ENCODE results near the gene TAS2R41. TPM values are rescaled to one million over a fixed set of nuclear protein-coding genes. Genes with fewer than 3 reads are reported as not detected.
A peak's percentile ranks its signal among the peaks of the same experiment; 100 is the strongest.
"Not testable (repeated sequence)": the region's sequence is repeated elsewhere in the genome, so short reads cannot be mapped to it uniquely, and the experiment has no call there.

The TAS2R41 gene
- total RNA-seq, 4 donors from 2014 or later: not detected

GRCh38 chr7:143480501-143480900, 2.8 kb downstream of the TAS2R41 start:
- Histone ChIP-seq H3K36me3 (no peaks in the 10 kb centered on the region), H3K4me3 (no peak overlapping the region), H3K4me1 (no peaks in the 10 kb centered on the region), H3K9me3 (no peaks in the 10 kb centered on the region), H3K27ac (no peak overlapping the region), H3K27me3 (no peaks in the 10 kb centered on the region)
- DNase-seq: no peak
- TF ChIP-seq CTCF (IDR thresholded peaks at IDR 0.05): no peak
- TF ChIP-seq POLR2A (IDR thresholded peaks at IDR 0.05): no peak

DNA sequence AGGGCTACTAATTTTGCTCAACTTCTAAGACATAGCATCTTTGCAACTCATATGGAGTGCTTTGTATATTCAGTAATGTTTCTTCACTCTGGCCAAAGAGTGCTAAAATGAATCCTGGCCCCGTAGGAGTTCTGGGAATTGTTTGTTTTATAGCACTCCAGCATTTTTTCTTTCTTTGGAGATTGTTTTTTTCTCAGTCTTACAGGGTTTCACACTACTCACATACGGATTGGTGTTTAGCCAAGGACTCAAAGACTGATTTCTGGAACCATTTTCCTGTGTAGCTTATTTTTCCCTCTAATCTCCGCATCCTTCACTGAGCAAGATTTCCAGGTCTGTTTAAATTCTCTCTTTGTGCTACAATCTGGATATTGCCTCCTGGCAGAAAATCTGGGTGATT, 6.4 kb downstream of the TAS2R41 start:
- H3K27ac ChIP-seq: peak overlapping the region in 1 of 4 donors; percentile 6

GRCh38 chr7:143485094-143485493, 7.4 kb downstream of the TAS2R41 start:
- H3K36me3 ChIP-seq: no peaks in the 10 kb centered on the region
- no peak for DNase-seq
- TF ChIP-seq CTCF (IDR thresholded peaks at IDR 0.05) (no peak), POLR2A (IDR thresholded peaks at IDR 0.05) (no peak)
- no peak overlapping the region for H3K27ac ChIP-seq
- H3K4me3 ChIP-seq: no peak overlapping the region
- H3K27me3 ChIP-seq: no peaks in the 10 kb centered on the region
- no peaks in the 10 kb centered on the region for H3K4me1 ChIP-seq
- no peaks in the 10 kb centered on the region for H3K9me3 ChIP-seq

More for the DNA sequence above, 6.4 kb downstream of the TAS2R41 start:
- no peak for DNase-seq
- TF ChIP-seq POLR2A (IDR thresholded peaks at IDR 0.05) (no peak), CTCF (IDR thresholded peaks at IDR 0.05) (no peak)
- Histone ChIP-seq H3K9me3 (no peaks in the 10 kb centered on the region), H3K27me3 (no peaks in the 10 kb centered on the region), H3K4me1 (no peaks in the 10 kb centered on the region), H3K4me3 (no peak overlapping the region), H3K36me3 (no peaks in the 10 kb centered on the region)

- Histone ChIP-seq H3K27ac (no peak overlapping the region), H3K4me3 (no peak overlapping the region), H3K9me3 (no peaks in the 10 kb centered on the region), H3K36me3 (no peaks in the 10 kb centered on the region), H3K4me1 (no peaks in the 10 kb centered on the region), H3K27me3 (no peaks in the 10 kb centered on the region)
- no peak for TF ChIP-seq POLR2A (IDR thresholded peaks at IDR 0.05)
- no peak for TF ChIP-seq CTCF (IDR thresholded peaks at IDR 0.05)
- no peak for DNase-seq
These were observed 7.8 kb downstream of the TAS2R41 start for GRCh38 chr7:143485500-143485899.

- H3K9me3 ChIP-seq, DNase-seq, H3K27me3 ChIP-seq, H3K4me3 ChIP-seq, H3K36me3 ChIP-seq, H3K4me1 ChIP-seq: not testable (repeated sequence)
- H3K27ac ChIP-seq: peak overlapping the region in 2 of 4 donors; percentile 43 to 63
These were observed 8.6 kb downstream of the TAS2R41 start for GRCh38 chr7:143486266-143486665.

DNA sequence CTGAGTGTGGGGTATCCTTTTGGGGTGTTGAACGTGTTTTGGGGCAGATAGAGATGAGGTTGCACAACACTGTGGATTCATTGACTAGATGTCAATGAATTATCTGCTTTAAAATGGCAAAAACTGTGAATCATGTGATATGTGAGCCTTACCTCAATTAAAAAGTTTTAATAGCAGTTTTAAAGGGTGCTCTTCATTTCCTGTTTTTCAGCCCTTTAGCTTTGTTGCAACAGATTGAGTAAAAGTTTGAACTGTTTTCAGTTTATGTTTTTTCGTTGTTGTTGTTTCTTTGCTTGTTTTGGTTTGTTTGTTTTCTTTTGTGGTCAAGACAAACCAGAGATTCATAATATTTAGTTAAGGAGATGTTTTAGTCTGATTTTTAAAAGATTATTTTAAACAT, 9.4 kb downstream of the TAS2R41 start:
- no peaks in the 10 kb centered on the region for H3K36me3 ChIP-seq
- H3K4me3 ChIP-seq: no peak overlapping the region
- peak overlapping the region in 2 of 4 donors; percentile 43 to 63 for H3K27ac ChIP-seq
- no peak for DNase-seq
- TF ChIP-seq POLR2A (IDR thresholded peaks at IDR 0.05) (no peak), CTCF (IDR thresholded peaks at IDR 0.05) (no peak)
- no peaks in the 10 kb centered on the region for H3K27me3 ChIP-seq
- H3K9me3 ChIP-seq: no peaks in the 10 kb centered on the region
- H3K4me1 ChIP-seq: no peaks in the 10 kb centered on the region
